Coronary artery (tissue), 2 donors: ENCODE data around the gene MMP2.

Experiments used
- DNase-seq: peaks from one replicate; pipeline ENCODE4 v3.0.0-alpha.2; 2017; ENCODE audit warnings: low spot score
- H3K27ac ChIP-seq, 2 donors: fragments of 200-600 bp; sonication (generic); one replicate each; pipeline ENCODE4 v1.5.1; 2016 to 2019
- H3K4me3 ChIP-seq: fragments of 200-600 bp; sonication (generic); 2 replicates; pipeline ENCODE4 v1.5.1; 2016; ENCODE audit warnings: mild to moderate bottlenecking, moderate library complexity
- CTCF ChIP-seq: fragments of 200-600 bp; sonication (generic); IDR thresholded peaks from one replicate; pipeline ENCODE4 v1.5.1; 2019; ENCODE audit warnings: antibody characterized with exemption

Gene MMP2

GRCh38 chr16:55529018-55529417, 50.0 kb downstream of the MMP2 start:
- no peak for TF ChIP-seq CTCF
- Histone ChIP-seq H3K27ac (no peak overlapping the region), H3K4me3 (no peak overlapping the region)
- no peak for DNase-seq

- Histone ChIP-seq H3K27ac (no peak overlapping the region), H3K4me3 (no peak overlapping the region)
- DNase-seq, result no peak
- no peak for TF ChIP-seq CTCF
These were observed 51.4 kb downstream of the MMP2 start for GRCh38 chr16:55530316-55530856.

DNA sequence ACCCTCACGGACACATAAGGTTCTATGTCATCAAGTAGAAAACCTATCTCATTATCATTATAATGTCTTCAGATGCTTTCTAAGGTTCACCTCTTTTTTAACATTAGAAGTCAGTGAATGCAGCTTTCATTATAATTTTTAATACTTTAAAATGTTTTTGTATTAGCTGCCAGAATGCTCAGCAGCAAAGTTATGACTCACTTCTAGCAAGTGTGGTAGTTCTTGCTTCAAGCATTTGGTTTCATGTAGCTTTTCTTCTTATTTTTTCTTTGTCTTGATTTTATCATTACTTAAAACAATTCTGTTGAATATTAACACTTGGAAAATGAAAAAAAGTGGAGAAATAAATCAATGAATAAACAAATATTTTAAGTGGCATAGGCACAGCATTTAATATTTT, 53.2 kb downstream of the MMP2 start:
- TF ChIP-seq CTCF, result no peak
- DNase-seq, result no peak
- no peak overlapping the region for H3K27ac ChIP-seq
- H3K4me3 ChIP-seq, result no peak overlapping the region

GRCh38 chr16:55534756-55535155, 55.8 kb downstream of the MMP2 start:
- TF ChIP-seq CTCF, result no peak
- DNase-seq, result no peak
- Histone ChIP-seq H3K27ac (no peak overlapping the region), H3K4me3 (no peak overlapping the region)

- Histone ChIP-seq H3K27ac (no peak overlapping the region), H3K4me3 (no peak overlapping the region)
- no peak for TF ChIP-seq CTCF
- DNase-seq, result no peak
These were observed 60.1 kb downstream of the MMP2 start for GRCh38 chr16:55539049-55539448.

- Histone ChIP-seq H3K27ac (no peak overlapping the region), H3K4me3 (no peak overlapping the region)
- no peak for DNase-seq
- TF ChIP-seq CTCF, result no peak
These were observed 60.5 kb downstream of the MMP2 start for GRCh38 chr16:55539488-55539887.

GRCh38 chr16:55540221-55540620, 61.2 kb downstream of the MMP2 start:
- DNase-seq, result no peak
- Histone ChIP-seq H3K27ac (no peak overlapping the region), H3K4me3 (no peak overlapping the region)
- no peak for TF ChIP-seq CTCF
